ENCODE data around the gene CSHL1. TPM values are rescaled to one million over a fixed set of nuclear protein-coding genes. Genes with fewer than 3 reads are reported as not detected.

Gene CSHL1
- total RNA-seq, 2 experiments from 2014 or later, result not detected

DNA sequence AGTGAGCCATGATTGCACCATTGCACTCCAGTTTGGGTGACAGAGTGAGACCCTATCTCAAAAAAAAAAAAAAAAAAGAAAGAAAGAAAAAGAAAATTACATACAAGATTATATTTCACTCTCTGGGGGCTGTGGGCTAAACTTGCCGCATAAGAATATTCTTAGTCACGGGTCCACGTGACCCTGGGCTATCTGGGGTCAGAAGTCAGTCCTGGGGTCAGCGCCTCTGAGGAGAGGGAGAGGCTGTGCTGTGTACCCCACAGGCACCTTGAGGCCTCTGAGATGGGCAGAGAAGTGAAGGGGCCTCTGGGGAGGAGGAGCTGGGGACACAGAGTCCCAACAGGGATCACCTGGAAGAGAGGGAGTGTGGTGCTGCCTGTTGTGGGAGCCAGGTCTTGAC lies 26.9 kb upstream of the CSHL1 start:
- no peaks in the 10 kb centered on the region for H3K27me3 Mint-ChIP-seq (ENCODE audit: low read depth)
- H3K4me1 Mint-ChIP-seq (ENCODE audit: low read depth), result peaks cover 2% of the 10 kb centered on the region
- CTCF ChIA-PET, result interaction anchor here (0.6 to 5.1 kb wide), 2 partner anchors 9 to 15 kb away, joined by 3 to 23 read pairs; no protein-coding TSS in a partner anchor
- H3K27ac Mint-ChIP-seq, result no peak overlapping the region
- H3K36me3 Mint-ChIP-seq (ENCODE audit: low read depth), result no peaks in the 10 kb centered on the region
- H3K9me3 Mint-ChIP-seq, result no peaks in the 10 kb centered on the region
- no peak for DNase-seq
- intact Hi-C loops (cut with micrococcal nuclease), result no loop called here
- H3K4me3 Mint-ChIP-seq, result no peak overlapping the region

DNA sequence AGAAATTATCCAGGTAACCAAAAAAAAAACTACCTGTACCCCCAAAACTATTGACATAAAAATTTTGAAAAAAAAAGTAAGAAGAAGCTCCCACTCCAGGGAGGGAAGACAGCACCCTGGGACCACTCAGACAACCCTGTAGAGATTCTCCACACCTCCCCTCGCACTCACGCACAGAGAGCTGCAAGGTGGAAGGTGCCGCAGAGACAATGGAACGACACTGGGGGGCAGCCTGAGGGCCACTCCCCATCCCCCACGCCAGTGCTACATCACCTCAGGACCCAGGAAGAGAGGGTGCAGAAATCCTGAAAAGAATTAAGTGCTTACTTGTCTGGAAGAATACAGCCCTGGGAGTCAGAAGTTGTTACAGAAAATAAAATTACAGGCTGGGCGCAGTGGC lies 26.3 kb upstream of the CSHL1 start:
- no peaks in the 10 kb centered on the region for H3K36me3 Mint-ChIP-seq (ENCODE audit: low read depth)

DNA sequence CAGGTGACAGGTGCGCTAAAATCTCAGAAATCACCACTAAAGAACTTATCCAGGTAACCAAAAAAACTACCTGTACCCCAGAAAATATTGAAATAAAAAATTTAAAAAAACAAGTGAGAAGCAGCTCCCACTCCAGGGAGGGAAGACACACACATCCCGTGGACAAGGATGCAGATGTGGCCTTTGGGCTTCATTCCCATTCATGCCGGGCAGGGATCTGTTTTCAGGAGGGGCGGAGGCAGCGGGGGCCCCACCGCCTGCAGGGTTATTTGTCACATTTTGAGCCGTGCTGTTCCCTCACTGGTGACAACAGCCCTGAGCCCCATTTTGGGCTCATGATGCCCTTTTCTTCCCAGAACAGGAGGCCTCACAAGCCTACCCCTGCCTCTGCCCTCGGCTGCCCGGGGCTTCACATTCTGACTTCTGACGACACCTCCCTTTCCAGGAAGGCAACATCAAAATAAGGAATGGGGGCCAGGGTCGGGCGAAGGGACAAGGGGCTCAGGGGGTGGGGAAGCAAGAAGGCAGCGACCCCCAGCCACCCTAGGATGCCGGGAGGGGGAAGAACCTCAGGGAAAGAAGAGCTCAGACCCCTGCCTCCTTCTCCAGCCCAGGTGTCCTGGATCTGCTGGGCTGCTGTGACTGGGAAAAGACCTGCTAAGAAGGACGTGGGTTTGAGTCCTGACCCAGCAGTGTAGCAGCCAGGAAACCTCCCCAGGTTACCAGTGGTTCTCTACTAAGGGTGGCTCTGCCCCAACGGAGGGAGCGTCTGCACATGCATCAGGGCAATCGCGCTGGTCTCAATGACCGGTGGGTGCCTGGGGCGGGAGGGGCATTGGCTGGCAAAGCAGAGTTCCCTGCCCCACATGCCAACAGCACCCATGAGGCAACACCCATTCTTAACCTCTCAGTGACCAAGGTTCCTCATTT lies 23.4 kb upstream of the CSHL1 start:
- no peak overlapping the region for H3K27ac Mint-ChIP-seq
- intact Hi-C loops (cut with micrococcal nuclease), result loop anchor here (5.0 kb wide), 1 partner anchor 93 kb away; no protein-coding TSS in a partner anchor

More for the DNA sequence above, 26.3 kb upstream of the CSHL1 start:
- no peak overlapping the region for H3K27ac Mint-ChIP-seq
- H3K27me3 Mint-ChIP-seq (ENCODE audit: low read depth), result no peaks in the 10 kb centered on the region
- CTCF ChIA-PET, result interaction anchor here (1.5 to 5.1 kb wide), 2 partner anchors 9 to 25 kb away, joined by 3 to 23 read pairs; no protein-coding TSS in a partner anchor
- no peaks in the 10 kb centered on the region for H3K9me3 Mint-ChIP-seq
- intact Hi-C loops (cut with micrococcal nuclease), result no loop called here
- no peak for DNase-seq
- peaks cover 6% of the 10 kb centered on the region for H3K4me1 Mint-ChIP-seq (ENCODE audit: low read depth)
- no peak overlapping the region for H3K4me3 Mint-ChIP-seq

DNA sequence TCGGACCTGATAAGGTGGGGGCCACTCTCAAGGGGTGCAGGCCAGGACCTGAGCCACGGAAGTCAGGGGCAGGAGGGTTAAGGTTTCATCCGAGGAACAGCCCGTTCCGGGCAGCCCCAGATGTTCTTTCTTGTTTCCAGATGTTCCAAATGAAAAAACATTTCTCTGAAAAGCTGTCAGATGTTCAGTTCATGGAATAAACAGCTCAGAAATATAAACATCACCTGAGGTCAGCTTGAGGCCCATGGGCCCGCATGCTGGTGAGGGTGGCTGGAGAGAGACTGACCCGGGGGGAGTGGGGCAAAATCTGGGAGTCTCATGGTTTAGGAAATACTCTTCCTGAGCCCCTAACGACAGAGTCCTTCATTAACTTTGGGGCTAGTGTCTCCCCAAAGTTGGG lies 22.5 kb upstream of the CSHL1 start:
- intact Hi-C loops (cut with micrococcal nuclease), result loop anchor here (2.0 to 5.0 kb wide), 2 partner anchors 51 to 94 kb away; no protein-coding TSS in a partner anchor
- no peak overlapping the region for H3K27ac Mint-ChIP-seq
- no peaks in the 10 kb centered on the region for H3K27me3 Mint-ChIP-seq (ENCODE audit: low read depth)
- no peak for DNase-seq
- no peaks in the 10 kb centered on the region for H3K9me3 Mint-ChIP-seq
- peaks cover 17% of the 10 kb centered on the region for H3K4me1 Mint-ChIP-seq (ENCODE audit: low read depth)
- no peak overlapping the region for H3K4me3 Mint-ChIP-seq
- peaks cover 7% of the 10 kb centered on the region for H3K36me3 Mint-ChIP-seq (ENCODE audit: low read depth)
- CTCF ChIA-PET, result interaction anchor here (2.0 to 5.1 kb wide), 4 partner anchors 13 to 92 kb away, joined by 7 to 23 read pairs (median 11); partner anchors contain the start of gene CSHL1

More for the DNA sequence above, 23.4 kb upstream of the CSHL1 start:
- H3K27me3 Mint-ChIP-seq (ENCODE audit: low read depth), result no peaks in the 10 kb centered on the region
- peaks cover 6% of the 10 kb centered on the region for H3K36me3 Mint-ChIP-seq (ENCODE audit: low read depth)
- peaks cover 17% of the 10 kb centered on the region for H3K4me1 Mint-ChIP-seq (ENCODE audit: low read depth)
- no peak for DNase-seq
- H3K4me3 Mint-ChIP-seq, result no peak overlapping the region
- H3K9me3 Mint-ChIP-seq, result no peaks in the 10 kb centered on the region
- CTCF ChIA-PET, result interaction anchor here (1.0 to 5.1 kb wide), 4 partner anchors 12 to 91 kb away, joined by 3 to 23 read pairs (median 11); partner anchors contain the start of gene CSHL1

DNA sequence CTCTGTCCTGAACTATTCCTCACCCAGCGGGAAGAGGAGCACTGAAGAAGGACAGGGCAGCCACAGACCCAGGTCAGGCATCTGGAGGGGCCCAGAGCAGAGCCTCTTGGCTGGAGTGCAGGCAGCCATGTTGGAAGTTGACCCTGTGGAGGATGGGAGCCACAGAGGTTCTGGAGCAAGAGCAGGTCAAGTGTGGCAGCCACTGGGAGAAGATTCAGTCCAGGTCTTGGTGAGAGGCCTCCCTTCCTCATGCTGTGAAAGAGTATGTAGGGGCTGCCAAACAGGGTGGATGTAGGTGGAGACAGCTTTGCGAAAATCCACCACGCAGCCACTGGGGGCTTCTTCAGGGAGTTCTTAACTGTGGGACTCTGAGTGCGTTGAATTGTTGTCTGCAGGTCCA lies 21.7 kb upstream of the CSHL1 start:
- CTCF ChIA-PET, result interaction anchor here (0.6 to 5.5 kb wide), 9 partner anchors 14 to 359 kb away, joined by 3 to 50 read pairs (median 4); partner anchors contain the start of gene GH1
- peaks cover 17% of the 10 kb centered on the region for H3K4me1 Mint-ChIP-seq (ENCODE audit: low read depth)
- no peak for DNase-seq
- no peaks in the 10 kb centered on the region for H3K9me3 Mint-ChIP-seq
- H3K4me3 Mint-ChIP-seq, result peak overlapping the region; percentile 93
- H3K27me3 Mint-ChIP-seq (ENCODE audit: low read depth), result no peaks in the 10 kb centered on the region
- intact Hi-C loops (cut with micrococcal nuclease), result loop anchor here (1.0 to 5.0 kb wide), 3 partner anchors 14 to 95 kb away; no protein-coding TSS in a partner anchor
- peak overlapping the region; percentile 76 for H3K27ac Mint-ChIP-seq
- H3K36me3 Mint-ChIP-seq (ENCODE audit: low read depth), result peaks cover 7% of the 10 kb centered on the region

DNA sequence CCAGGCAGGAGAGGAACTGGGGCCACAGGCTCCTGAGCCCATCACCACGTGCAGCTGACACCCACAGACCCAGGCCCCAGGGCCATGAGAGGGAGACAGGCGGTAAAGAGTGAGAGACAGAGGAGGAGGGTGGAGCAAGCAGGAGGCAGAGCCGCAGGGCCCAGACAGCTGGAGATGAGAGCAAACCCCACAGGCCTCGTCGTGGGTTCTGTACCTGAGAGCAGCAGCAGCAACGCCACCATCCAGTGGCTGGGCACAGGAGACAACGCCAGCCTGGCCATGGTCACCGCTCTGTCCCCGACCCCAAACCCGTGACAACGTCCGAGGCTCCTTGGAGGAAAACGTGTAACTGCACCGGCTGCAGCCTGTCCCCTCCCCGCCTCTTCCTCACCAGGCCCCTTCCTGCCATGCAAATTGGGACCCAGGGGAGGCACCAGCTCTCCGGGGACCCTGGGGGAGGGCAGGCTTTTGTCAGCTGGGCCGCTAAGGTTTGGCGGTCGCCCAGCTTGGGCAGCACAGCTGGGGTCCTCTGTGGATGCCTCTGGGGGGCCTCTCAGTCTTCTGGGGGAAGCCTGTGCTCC lies 21.0 kb upstream of the CSHL1 start, which contains the start of gene CD79B:
Gene CD79B, minus strand, starts transcription at position 351 of the 581 bp plus-strand sequence. Its CDS starts 70 bp downstream, at position 281.
- peaks cover 17% of the 10 kb centered on the region for H3K4me1 Mint-ChIP-seq (ENCODE audit: low read depth)
- CTCF ChIA-PET, result interaction anchor here (0.6 to 5.5 kb wide), 12 partner anchors 13 to 359 kb away, joined by 3 to 50 read pairs (median 3); partner anchors contain the start of gene GH1
- no peaks in the 10 kb centered on the region for H3K27me3 Mint-ChIP-seq (ENCODE audit: low read depth)
- DNase-seq, result peak; percentile 78
- H3K9me3 Mint-ChIP-seq, result no peaks in the 10 kb centered on the region
- H3K27ac Mint-ChIP-seq, result peak within 1 kb of the TSS; percentile 76
- H3K4me3 Mint-ChIP-seq, result peak within 1 kb of the TSS; percentile 93
- peaks cover 7% of the 10 kb centered on the region for H3K36me3 Mint-ChIP-seq (ENCODE audit: low read depth)
- intact Hi-C loops (cut with micrococcal nuclease), result loop anchor here (1.0 to 5.0 kb wide), 3 partner anchors 14 to 95 kb away; no protein-coding TSS in a partner anchor

DNA sequence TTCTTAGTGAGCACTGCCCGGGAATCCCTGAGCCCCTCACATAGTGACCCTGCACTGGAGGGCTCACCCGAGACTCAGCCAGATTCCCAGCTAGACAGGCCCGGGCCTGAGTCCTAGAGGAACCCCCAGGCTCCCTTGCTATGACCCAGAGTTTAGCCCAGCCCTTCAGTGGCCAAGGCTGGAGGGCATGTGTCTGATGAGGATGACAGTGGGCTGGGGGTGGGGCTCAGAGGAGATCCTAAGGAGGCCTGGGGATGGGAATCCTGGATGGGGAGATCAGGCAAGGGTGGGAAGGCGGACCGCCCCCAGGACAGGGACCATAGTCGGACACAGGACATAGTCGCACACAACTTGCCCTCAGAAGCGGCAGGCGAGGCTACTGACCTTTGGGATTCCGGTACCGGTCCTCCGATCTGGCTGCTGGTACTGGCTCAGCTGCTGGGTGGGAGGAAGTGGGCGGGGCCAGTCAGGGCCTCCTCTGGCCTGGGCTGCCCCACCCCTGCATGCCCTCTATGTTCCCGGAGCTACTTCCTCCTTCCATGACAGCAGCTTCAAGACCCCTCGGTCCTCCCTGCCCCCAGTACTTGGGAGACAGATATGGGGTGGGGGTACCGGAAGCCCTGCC lies 20.0 kb upstream of the CSHL1 start:
- Mint-ChIP-seq H3K36me3 (ENCODE audit: low read depth) (peaks cover 7% of the 10 kb centered on the region), H3K4me3 (peak overlapping the region; percentile 93), H3K9me3 (no peaks in the 10 kb centered on the region), H3K4me1 (ENCODE audit: low read depth) (peaks cover 17% of the 10 kb centered on the region), H3K27ac (peak overlapping the region; percentile 76), H3K27me3 (ENCODE audit: low read depth) (no peaks in the 10 kb centered on the region)
- CTCF ChIA-PET, result interaction anchor here (1.0 to 5.5 kb wide), 6 partner anchors 12 to 148 kb away, joined by 3 to 50 read pairs (median 11); partner anchors contain the start of genes CSHL1 and GH1
- peak; percentile 68 for DNase-seq
- intact Hi-C loops (cut with micrococcal nuclease), result loop anchor here (5.0 kb wide), 1 partner anchor 96 kb away; no protein-coding TSS in a partner anchor

DNA sequence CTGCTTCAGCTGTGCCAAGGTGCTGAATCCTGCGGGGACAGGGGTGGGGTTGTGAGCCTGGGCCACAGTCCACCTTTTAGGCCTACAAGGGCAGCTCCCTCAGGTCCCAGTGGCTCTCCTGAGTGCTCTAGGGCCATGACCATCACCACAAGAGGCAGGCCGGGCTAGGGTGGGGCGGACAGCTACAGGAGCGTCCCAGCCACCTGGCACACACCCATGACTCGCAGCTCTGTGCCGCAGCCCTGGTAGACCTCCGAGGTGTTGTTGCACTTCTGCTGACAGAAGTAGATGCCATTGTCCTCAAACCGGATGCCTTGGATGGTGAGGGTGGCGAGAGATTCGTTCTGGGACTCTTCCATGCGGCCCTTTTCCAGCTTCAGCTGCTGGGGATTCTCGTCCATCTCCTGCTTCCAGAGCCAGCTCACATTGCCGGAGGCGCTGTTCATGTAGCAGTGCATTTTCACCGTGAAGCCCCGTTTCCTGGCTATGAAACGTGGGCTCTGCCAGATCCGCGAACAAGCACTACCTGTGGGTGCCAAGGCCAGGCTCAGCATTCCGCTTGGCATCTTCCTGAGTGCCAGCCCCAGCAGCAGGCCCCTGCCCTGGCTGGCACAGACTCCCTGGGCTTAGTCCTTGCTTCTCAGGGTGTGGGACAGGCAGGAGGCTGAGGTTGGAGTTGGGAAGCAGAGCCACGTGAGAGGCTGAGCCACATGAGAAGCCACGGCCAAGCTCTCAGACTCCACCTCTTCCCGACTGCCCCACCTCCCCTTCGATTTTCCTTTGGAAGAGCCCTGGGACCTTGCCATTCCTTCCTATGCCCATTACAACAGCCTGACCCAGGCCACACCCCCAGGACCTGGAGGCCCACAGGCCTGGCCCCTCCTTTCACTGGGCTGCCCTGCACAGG lies 19.1 kb upstream of the CSHL1 start:
- no peak overlapping the region for H3K27ac Mint-ChIP-seq
- H3K36me3 Mint-ChIP-seq (ENCODE audit: low read depth), result peaks cover 7% of the 10 kb centered on the region
- no peaks in the 10 kb centered on the region for H3K27me3 Mint-ChIP-seq (ENCODE audit: low read depth)
- no peak for DNase-seq
- CTCF ChIA-PET, result interaction anchor here (1.1 to 5.5 kb wide), 4 partner anchors 11 to 149 kb away, joined by 3 to 50 read pairs (median 7); partner anchors contain the start of genes CSHL1 and GH1
- H3K4me3 Mint-ChIP-seq, result no peak overlapping the region
- peaks cover 17% of the 10 kb centered on the region for H3K4me1 Mint-ChIP-seq (ENCODE audit: low read depth)
- H3K9me3 Mint-ChIP-seq, result no peaks in the 10 kb centered on the region
- intact Hi-C loops (cut with micrococcal nuclease), result loop anchor here (5.0 kb wide), 1 partner anchor 97 kb away; no protein-coding TSS in a partner anchor

DNA sequence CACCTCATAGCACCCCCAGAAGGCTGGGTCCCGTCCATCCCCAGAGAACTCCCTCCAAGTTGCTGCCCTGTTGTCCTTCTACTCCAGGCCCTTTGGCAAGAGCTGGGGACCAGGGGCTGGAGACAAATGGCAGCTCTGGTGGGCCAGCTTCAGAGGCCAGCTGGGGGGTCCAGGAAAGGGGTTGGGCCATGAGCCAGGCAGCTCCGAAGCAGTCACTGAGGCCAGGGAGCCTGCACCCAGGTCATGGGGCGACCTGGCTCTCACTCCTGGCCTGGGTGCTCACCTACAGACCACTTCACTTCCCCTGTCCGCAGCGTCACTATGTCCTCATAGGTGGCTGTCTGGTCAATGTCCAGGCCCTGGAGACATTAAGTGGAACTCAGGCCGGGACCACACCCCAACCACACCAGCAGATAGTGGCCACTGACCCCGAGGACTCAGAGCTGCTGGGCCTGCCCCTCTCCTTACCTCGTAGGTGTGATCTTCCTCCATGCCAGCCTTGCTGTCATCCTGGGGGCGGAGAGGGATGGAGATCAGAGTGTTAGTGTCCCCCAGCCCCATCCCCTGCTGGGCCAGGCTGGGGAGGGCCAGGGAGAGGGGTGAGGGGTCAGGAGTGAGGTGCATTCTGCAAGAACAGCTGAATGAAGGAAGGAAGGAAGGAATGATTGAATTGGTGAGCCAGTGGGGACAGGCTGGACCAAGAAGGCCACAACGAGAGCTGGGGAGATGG lies 18.1 kb upstream of the CSHL1 start:
- DNase-seq, result no peak
- intact Hi-C loops (cut with micrococcal nuclease), result no loop called here
- H3K27me3 Mint-ChIP-seq (ENCODE audit: low read depth), result no peaks in the 10 kb centered on the region
- CTCF ChIA-PET, result interaction anchor here (0.6 to 5.5 kb wide), 5 partner anchors 10 to 97 kb away, joined by 3 to 50 read pairs (median 7); partner anchors contain the start of gene GH1
- no peaks in the 10 kb centered on the region for H3K9me3 Mint-ChIP-seq
- H3K4me1 Mint-ChIP-seq (ENCODE audit: low read depth), result peaks cover 17% of the 10 kb centered on the region
- peaks cover 7% of the 10 kb centered on the region for H3K36me3 Mint-ChIP-seq (ENCODE audit: low read depth)
- H3K4me3 Mint-ChIP-seq, result no peak overlapping the region
- no peak overlapping the region for H3K27ac Mint-ChIP-seq

DNA sequence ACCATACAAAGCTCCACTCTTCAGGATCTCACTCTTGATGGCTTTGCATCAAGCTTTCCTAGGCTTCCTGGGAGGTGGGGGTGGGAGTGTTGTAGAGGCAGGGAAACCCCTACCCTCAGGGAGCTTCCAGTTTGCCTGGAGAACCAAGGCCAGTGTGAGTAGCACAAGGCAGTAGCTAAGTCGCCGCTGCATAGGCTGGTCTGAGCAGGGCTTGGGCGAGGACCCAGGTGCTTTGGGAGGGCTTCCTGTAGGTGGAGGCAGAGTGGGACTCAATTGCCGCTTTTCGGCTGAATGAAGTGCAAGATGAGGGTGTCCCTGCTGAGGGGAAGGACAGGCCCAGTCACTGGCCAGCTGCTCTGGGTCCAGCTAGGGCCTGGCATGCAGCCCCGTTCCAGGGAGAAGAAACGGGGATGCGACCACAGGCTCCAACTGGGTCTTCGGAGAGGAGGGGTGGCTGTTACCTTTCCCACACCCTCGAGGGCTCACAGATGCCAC lies 17.2 kb upstream of the CSHL1 start:
- intact Hi-C loops (cut with micrococcal nuclease), result no loop called here
- H3K4me1 Mint-ChIP-seq (ENCODE audit: low read depth), result peaks cover 17% of the 10 kb centered on the region
- H3K36me3 Mint-ChIP-seq (ENCODE audit: low read depth), result peaks cover 7% of the 10 kb centered on the region
- CTCF ChIA-PET, result interaction anchor here (1.1 to 5.5 kb wide), 5 partner anchors 9 to 98 kb away, joined by 3 to 50 read pairs (median 7); partner anchors contain the start of gene GH1
- no peaks in the 10 kb centered on the region for H3K27me3 Mint-ChIP-seq (ENCODE audit: low read depth)
- no peak for DNase-seq
- H3K9me3 Mint-ChIP-seq, result no peaks in the 10 kb centered on the region
- no peak overlapping the region for H3K4me3 Mint-ChIP-seq
- H3K27ac Mint-ChIP-seq, result peak overlapping the region; percentile 41
